Right cardiac atrium (tissue), 5 donors: ENCODE measurements around the gene KIF21B. TPM values are rescaled to one million over a fixed set of nuclear protein-coding genes. Genes with fewer than 3 reads are reported as not detected.
"Not testable (repeated sequence)": the region's sequence is repeated elsewhere in the genome, so short reads cannot be mapped to it uniquely, and the experiment has no call there.

Experiments used
- ATAC-seq, 2 donors: fragments of 200-7000 bp; cut with Tn5 transposase; one replicate each; pipeline versions ENCODE4 v1.8.0 to v1.9.1; 2020; ENCODE audit warnings: moderate library complexity in 2 of 2, mild to moderate bottlenecking in 1 of 2
- DNase-seq, 3 donors: peaks; one replicate each; pipeline ENCODE4 v3.0.0-alpha.2; 2020
- H3K27ac ChIP-seq: one replicate; pipeline ENCODE4 v1.5.1; 2013; ENCODE audit warnings: mild to moderate bottlenecking, low read length, control low read depth, moderate library complexity
- H3K27me3 ChIP-seq: one replicate; pipeline ENCODE4 v1.6.1; 2013; ENCODE audit not compliant: control insufficient read depth, insufficient read depth
- H3K4me1 ChIP-seq: one replicate; pipeline ENCODE4 v1.6.1; 2013; ENCODE audit warnings: low read length; ENCODE audit not compliant: control insufficient read depth, insufficient read depth
- H3K4me3 ChIP-seq: one replicate; pipeline ENCODE4 v1.5.1; 2013; ENCODE audit warnings: low read length, control low read depth
- H3K9me3 ChIP-seq: one replicate; pipeline ENCODE4 v1.6.1; 2013; ENCODE audit warnings: low read length; ENCODE audit not compliant: control insufficient read depth
- WGBS: extraction: QIAGEN DNeasy Blood & Tissue Kit; methylation state at CpG from one replicate; pipeline ENCODE4 v1.1.7; 2013; 5-methylcytosine and 5-hydroxymethylcytosine counted together
- intact Hi-C, 4 donors: fragments of 100-400 bp; cut with DNase I; formaldehyde crosslinking; loops; one replicate each; pipeline versions ENCODE4 v1.11.0 to v1.14.0; 2022 to 2023
- polyA plus RNA-seq: library from polyadenylated mRNA; stranded (reverse); fragments of 200-250 nt; gene quantifications from one replicate; pipeline ENCODE4 v1.2.3, GENCODE V29; 2013
- total RNA-seq, 4 donors: library from RNA; stranded (reverse); fragmentation: NEBNext Ultra II Directional; extraction: Animal tissue kit (Norgen Biotek cat#: 25700); gene quantifications; one replicate each; pipeline ENCODE4 v1.2.1, GENCODE V29; 2021
- donor health status: healthy with polysubstance abuse.
- donor health status: DM: no; HTN: yes; CAD: no.
- donor health status: DM: no; HTN: no; CAD: no.
- donor health status: DM: no; HTN: yes; CAD: no; lungs with severe emphysema.
- donor health status: DM: yes; HTN: yes; CAD: no.

The KIF21B gene
- total and polyA plus RNA-seq, 5 donors, result 0.36 to 0.83 (median 0.57) TPM

GRCh38 chr1:200967693-200968468 is 55.6 kb downstream of the KIF21B start:
- no peaks in the 10 kb centered on the region for H3K27me3 ChIP-seq
- intact Hi-C loops, result no loop called here
- no peaks in the 10 kb centered on the region for H3K4me1 ChIP-seq
- no peaks in the 10 kb centered on the region for H3K9me3 ChIP-seq
- ATAC-seq (no peak), DNase-seq (no peak)
- H3K4me3 ChIP-seq, result no peak overlapping the region
- H3K27ac ChIP-seq, result no peak overlapping the region
- 85% methylated on average over 11 of the region's 11 CpGs for WGBS

GRCh38 chr1:200966934-200967333 is 56.6 kb downstream of the KIF21B start:
- no peak overlapping the region for H3K4me3 ChIP-seq
- ATAC-seq (no peak), DNase-seq (no peak)
- WGBS, result 96% methylated on average over 2 of the region's 2 CpGs
- no peaks in the 10 kb centered on the region for H3K4me1 ChIP-seq
- intact Hi-C loops, result no loop called here
- H3K27me3 ChIP-seq, result no peaks in the 10 kb centered on the region
- no peak overlapping the region for H3K27ac ChIP-seq
- H3K9me3 ChIP-seq, result no peaks in the 10 kb centered on the region

- ATAC-seq, result no peak
- Histone ChIP-seq H3K27ac (no peak overlapping the region), H3K4me3 (no peak overlapping the region), H3K27me3 (no peaks in the 10 kb centered on the region), H3K9me3 (no peaks in the 10 kb centered on the region), H3K4me1 (no peaks in the 10 kb centered on the region)
- intact Hi-C loops, result no loop called here
- 45% methylated on average over 6 of the region's 6 CpGs for WGBS
- no peak for DNase-seq
These were observed 58.3 kb downstream of the KIF21B start for GRCh38 chr1:200965111-200965805.

GRCh38 chr1:200963888-200964287 is 59.6 kb downstream of the KIF21B start:
- H3K27me3 ChIP-seq, DNase-seq, intact Hi-C loops, H3K4me1 ChIP-seq, H3K9me3 ChIP-seq, H3K27ac ChIP-seq, ATAC-seq, H3K4me3 ChIP-seq: not testable (repeated sequence)
- WGBS, result 90% methylated on average over 11 of the region's 11 CpGs

- H3K4me3 ChIP-seq, result no peak overlapping the region
- no peak overlapping the region for H3K27ac ChIP-seq
- WGBS, result 93% methylated on average over 2 of the region's 2 CpGs
- H3K9me3 ChIP-seq, result no peaks in the 10 kb centered on the region
- ATAC-seq, result no peak
- no peaks in the 10 kb centered on the region for H3K4me1 ChIP-seq
- intact Hi-C loops, result no loop called here
- no peak for DNase-seq
- no peaks in the 10 kb centered on the region for H3K27me3 ChIP-seq
These were observed 60.4 kb downstream of the KIF21B start for GRCh38 chr1:200963076-200963475.

GRCh38 chr1:200962631-200963030 is 60.9 kb downstream of the KIF21B start:
- ATAC-seq (no peak), DNase-seq (no peak)
- Histone ChIP-seq H3K27ac (no peak overlapping the region), H3K27me3 (no peaks in the 10 kb centered on the region), H3K4me1 (no peaks in the 10 kb centered on the region), H3K9me3 (no peaks in the 10 kb centered on the region), H3K4me3 (no peak overlapping the region)
- intact Hi-C loops, result no loop called here
- 84% methylated on average over 4 of the region's 4 CpGs for WGBS

GRCh38 chr1:200962151-200962550 is 61.4 kb downstream of the KIF21B start:
- ATAC-seq, DNase-seq, H3K4me1 ChIP-seq, H3K9me3 ChIP-seq, H3K4me3 ChIP-seq, H3K27me3 ChIP-seq, intact Hi-C loops, H3K27ac ChIP-seq: not testable (repeated sequence)
- WGBS, result 94% methylated on average over 11 of the region's 11 CpGs

- Histone ChIP-seq H3K4me3 (no peak overlapping the region), H3K27me3 (no peaks in the 10 kb centered on the region), H3K9me3 (no peaks in the 10 kb centered on the region), H3K4me1 (no peaks in the 10 kb centered on the region), H3K27ac (no peak overlapping the region)
- 93% methylated on average over 4 of the region's 4 CpGs for WGBS
- ATAC-seq (no peak), DNase-seq (no peak)
- intact Hi-C loops, result no loop called here
These were observed 62.6 kb downstream of the KIF21B start for GRCh38 chr1:200960948-200961340.

- Histone ChIP-seq H3K4me3 (no peak overlapping the region), H3K27ac (no peak overlapping the region), H3K9me3 (no peaks in the 10 kb centered on the region), H3K4me1 (no peaks in the 10 kb centered on the region), H3K27me3 (no peaks in the 10 kb centered on the region)
- WGBS, result 67% methylated on average over 9 of the region's 9 CpGs
- DNase-seq (no peak), ATAC-seq (no peak)
- intact Hi-C loops, result no loop called here
These were observed 63.1 kb downstream of the KIF21B start for GRCh38 chr1:200960236-200960947.

GRCh38 chr1:200959411-200959921 is 64.0 kb downstream of the KIF21B start:
- Histone ChIP-seq H3K27me3 (no peaks in the 10 kb centered on the region), H3K9me3 (no peaks in the 10 kb centered on the region), H3K4me1 (no peaks in the 10 kb centered on the region), H3K27ac (no peak overlapping the region), H3K4me3 (no peak overlapping the region)
- ATAC-seq (no peak), DNase-seq (no peak)
- WGBS, result 62% methylated on average over 15 of the region's 15 CpGs
- intact Hi-C loops, result no loop called here

GRCh38 chr1:200958597-200958996 is 64.9 kb downstream of the KIF21B start:
- no peaks in the 10 kb centered on the region for H3K4me1 ChIP-seq
- no peak overlapping the region for H3K4me3 ChIP-seq
- ATAC-seq (no peak), DNase-seq (no peak)
- 95% methylated on average over 11 of the region's 11 CpGs for WGBS
- H3K27me3 ChIP-seq, result no peaks in the 10 kb centered on the region
- no peaks in the 10 kb centered on the region for H3K9me3 ChIP-seq
- no peak overlapping the region for H3K27ac ChIP-seq
- intact Hi-C loops, result no loop called here
